ENCODE results near the gene GAL3ST2. TPM values are rescaled to one million over a fixed set of nuclear protein-coding genes. Genes with fewer than 3 reads are reported as not detected.

The GAL3ST2 gene
- total RNA-seq, 1 donor from 2014 or later, result not detected

GRCh38 chr2:241808721-241809382 lies 32.2 kb downstream of the GAL3ST2 start, which contains the start of gene NEU4:
Gene NEU4, plus strand, starts transcription at chr2:241809193. Its CDS starts 5,292 bp downstream, at chr2:241814485.
- peak within 1 kb of the TSS; percentile 80 for H3K27ac Mint-ChIP-seq (ENCODE audit: unreplicated experiment)
- H3K79me2 ChIP-seq (ENCODE audit: insufficient read depth, low read length), result no peaks in the 10 kb centered on the region
- H3K9me3 ChIP-seq (ENCODE audit: insufficient read depth, low read depth, low read length), result no peaks in the 10 kb centered on the region
- H3K9me3 Mint-ChIP-seq (ENCODE audit: unreplicated experiment), result no peaks in the 10 kb centered on the region
- no peaks in the 10 kb centered on the region for H3K36me3 Mint-ChIP-seq (ENCODE audit: low read depth, unreplicated experiment)
- H3K4me3 ChIP-seq (ENCODE audit: insufficient read depth, low read depth, low read length), result no peak within 1 kb of the TSS
- H3K27ac ChIP-seq (ENCODE audit: low read depth, low read length), result no peak within 1 kb of the TSS
- peaks cover 9% of the 10 kb centered on the region for H3K4me1 ChIP-seq (ENCODE audit: insufficient read depth, low read length)
- H2AFZ ChIP-seq (ENCODE audit: low read depth, low read length), result no peak within 1 kb of the TSS
- no peak within 1 kb of the TSS for H3K4me2 ChIP-seq (ENCODE audit: low read length)
- H3K9ac ChIP-seq (ENCODE audit: low read length), result no peak within 1 kb of the TSS
- DNase-seq (ENCODE audit: low read depth) (no peak), FAIRE-seq (no peak)
- no peak for TF ChIP-seq EZH2 (IDR thresholded peaks at IDR 0.05; ENCODE audit: insufficient read depth, low read length)
- no peak for TF ChIP-seq CTCF (IDR thresholded peaks at IDR 0.05; ENCODE audit: insufficient read depth, low read depth, low read length)
- no peaks in the 10 kb centered on the region for H3K36me3 ChIP-seq (ENCODE audit: insufficient read depth, low read length)
- no peak within 1 kb of the TSS for H3K4me3 Mint-ChIP-seq (ENCODE audit: unreplicated experiment)
- H3K27me3 ChIP-seq (ENCODE audit: insufficient read depth, low read length), result peaks cover 4% of the 10 kb centered on the region
- H3K27me3 Mint-ChIP-seq (ENCODE audit: low read depth, unreplicated experiment), result no peaks in the 10 kb centered on the region
- peaks cover 6% of the 10 kb centered on the region for H3K4me1 Mint-ChIP-seq (ENCODE audit: low read depth, unreplicated experiment)
- no peaks in the 10 kb centered on the region for H4K20me1 ChIP-seq (ENCODE audit: insufficient read depth, low read length)

GRCh38 chr2:241809383-241810306 lies 33.0 kb downstream of the GAL3ST2 start:
- Mint-ChIP-seq H3K36me3 (ENCODE audit: low read depth, unreplicated experiment) (no peaks in the 10 kb centered on the region), H3K27ac (ENCODE audit: unreplicated experiment) (no peak overlapping the region), H3K27me3 (ENCODE audit: low read depth, unreplicated experiment) (no peaks in the 10 kb centered on the region), H3K4me3 (ENCODE audit: unreplicated experiment) (no peak overlapping the region), H3K4me1 (ENCODE audit: low read depth, unreplicated experiment) (peaks cover 6% of the 10 kb centered on the region), H3K9me3 (ENCODE audit: unreplicated experiment) (no peaks in the 10 kb centered on the region)
- TF ChIP-seq CTCF (IDR thresholded peaks at IDR 0.05; ENCODE audit: insufficient read depth, low read depth, low read length) (no peak), EZH2 (IDR thresholded peaks at IDR 0.05; ENCODE audit: insufficient read depth, low read length) (no peak)
- Histone ChIP-seq H3K4me3 (ENCODE audit: insufficient read depth, low read depth, low read length) (no peak overlapping the region), H2AFZ (ENCODE audit: low read depth, low read length) (no peak overlapping the region), H3K4me2 (ENCODE audit: low read length) (no peak overlapping the region), H3K36me3 (ENCODE audit: insufficient read depth, low read length) (no peaks in the 10 kb centered on the region), H3K4me1 (ENCODE audit: insufficient read depth, low read length) (peaks cover 3% of the 10 kb centered on the region), H3K9me3 (ENCODE audit: insufficient read depth, low read depth, low read length) (no peaks in the 10 kb centered on the region), H3K27me3 (ENCODE audit: insufficient read depth, low read length) (no peaks in the 10 kb centered on the region), H3K9ac (ENCODE audit: low read length) (no peak overlapping the region), H3K27ac (ENCODE audit: low read depth, low read length) (no peak overlapping the region), H3K79me2 (ENCODE audit: insufficient read depth, low read length) (no peaks in the 10 kb centered on the region), H4K20me1 (ENCODE audit: insufficient read depth, low read length) (no peaks in the 10 kb centered on the region)
- DNase-seq (ENCODE audit: low read depth) (no peak), FAIRE-seq (no peak)
